ENCODE results near the gene AP4M1.

The AP4M1 gene

DNA sequence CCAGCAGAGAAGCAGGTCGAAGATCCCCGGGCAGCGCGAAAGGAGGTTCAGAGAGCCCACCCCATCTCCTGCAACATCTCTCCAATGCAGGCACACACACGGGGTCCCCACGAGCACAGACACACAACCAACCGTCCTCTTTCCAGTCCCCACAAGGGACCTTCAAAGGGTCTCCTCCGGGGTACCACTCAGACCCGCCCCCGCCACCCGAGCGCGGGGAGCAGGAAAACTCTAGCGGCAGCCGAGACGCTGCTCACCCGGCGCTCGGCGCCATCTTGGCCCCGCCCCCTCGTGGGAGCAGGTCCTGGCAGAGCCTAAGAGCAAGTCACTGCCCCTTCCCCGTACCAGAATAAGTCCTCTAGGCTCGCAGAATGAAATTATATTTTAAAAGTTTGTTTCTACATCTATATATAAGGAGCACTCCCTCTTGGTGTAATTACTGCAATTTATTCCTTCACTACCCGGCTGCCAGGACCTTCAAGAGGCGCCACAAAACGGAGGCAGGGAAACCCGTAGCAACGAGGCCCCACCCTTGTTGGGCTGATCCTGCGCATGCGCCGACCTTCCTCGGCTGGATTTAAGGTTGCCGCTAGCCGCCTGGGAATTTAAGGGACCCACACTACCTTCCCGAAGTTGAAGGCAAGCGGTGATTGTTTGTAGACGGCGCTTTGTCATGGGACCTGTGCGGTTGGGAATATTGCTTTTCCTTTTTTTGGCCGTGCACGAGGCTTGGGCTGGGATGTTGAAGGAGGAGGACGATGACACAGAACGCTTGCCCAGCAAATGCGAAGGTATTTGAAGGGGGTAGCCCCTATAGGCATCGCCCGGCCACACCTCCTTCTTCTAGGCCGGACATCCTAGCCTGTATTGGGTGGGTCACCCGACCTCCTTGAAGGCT, 17.9 kb downstream of the AP4M1 start, which contains the start of the genes CNPY4 and TAF6:
CNPY4 (plus strand) TSS at position 563 of the 898 bp plus-strand sequence; CDS start at position 674, 111 bp downstream.
TAF6 (minus strand) TSS at position 287 of the 898 bp plus-strand sequence. CDS start 5,149 bp downstream, outside the sequence.
- Histone ChIP-seq H3K4me3 (ENCODE audit: low read length) (peak within 1 kb of the TSS; percentile 74), H3K9me3 (ENCODE audit: control insufficient read depth, low read length) (no peaks in the 10 kb centered on the region), H3K9ac (ENCODE audit: low read length) (peak within 1 kb of the TSS; percentile 78), H3K27me3 (ENCODE audit: control insufficient read depth, insufficient read depth, low read length) (no peaks in the 10 kb centered on the region), H3K4me1 (ENCODE audit: control insufficient read depth, insufficient read depth, low read length) (peaks cover 19% of the 10 kb centered on the region), H3K36me3 (ENCODE audit: control insufficient read depth, insufficient read depth, low read length) (no peaks in the 10 kb centered on the region)

DNA sequence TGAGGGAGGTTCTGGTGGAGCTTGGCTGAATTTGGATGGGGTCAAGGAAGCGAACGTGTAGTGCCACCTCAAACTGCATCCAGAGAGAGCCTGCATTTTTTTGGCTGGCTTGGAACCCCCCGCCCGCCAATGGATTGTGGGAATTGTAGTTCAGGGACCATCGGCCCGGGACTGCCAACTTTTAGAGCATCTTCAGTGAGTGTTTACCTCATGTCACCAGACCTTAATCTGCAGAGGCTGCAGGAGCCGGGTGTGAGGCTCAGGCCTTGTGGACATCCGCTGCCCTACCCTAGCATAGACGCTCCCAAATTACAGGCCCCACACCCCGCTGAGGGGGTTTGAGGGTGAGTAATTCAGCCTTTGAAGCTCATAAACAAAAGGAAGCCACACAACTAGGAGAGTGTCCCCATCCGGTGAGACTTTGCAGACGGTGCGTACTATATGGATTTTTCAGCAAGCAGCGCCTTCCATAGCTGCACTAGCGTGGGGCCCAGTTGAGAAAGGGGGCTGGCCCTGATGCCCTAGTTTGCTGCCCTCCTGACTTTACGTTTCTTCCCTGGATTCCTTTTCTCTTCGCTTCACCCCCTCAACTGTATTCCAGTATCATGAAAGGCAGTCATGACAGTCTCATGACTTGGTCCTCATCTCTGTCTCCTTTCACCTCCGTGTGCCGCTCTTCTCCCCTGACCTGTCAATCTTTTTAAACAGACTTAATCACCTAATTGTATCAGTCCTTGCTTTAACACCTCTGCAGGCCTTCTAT, 18.7 kb downstream of the AP4M1 start:
- no peaks in the 10 kb centered on the region for H3K9me3 ChIP-seq (ENCODE audit: control insufficient read depth, low read length)
- no peaks in the 10 kb centered on the region for H3K36me3 ChIP-seq (ENCODE audit: control insufficient read depth, insufficient read depth, low read length)
- no peaks in the 10 kb centered on the region for H3K27me3 ChIP-seq (ENCODE audit: control insufficient read depth, insufficient read depth, low read length)
- H3K9ac ChIP-seq (ENCODE audit: low read length), result peak overlapping the region; percentile 78
- peak overlapping the region; percentile 74 for H3K4me3 ChIP-seq (ENCODE audit: low read length)
- H3K4me1 ChIP-seq (ENCODE audit: control insufficient read depth, insufficient read depth, low read length), result peaks cover 28% of the 10 kb centered on the region

DNA sequence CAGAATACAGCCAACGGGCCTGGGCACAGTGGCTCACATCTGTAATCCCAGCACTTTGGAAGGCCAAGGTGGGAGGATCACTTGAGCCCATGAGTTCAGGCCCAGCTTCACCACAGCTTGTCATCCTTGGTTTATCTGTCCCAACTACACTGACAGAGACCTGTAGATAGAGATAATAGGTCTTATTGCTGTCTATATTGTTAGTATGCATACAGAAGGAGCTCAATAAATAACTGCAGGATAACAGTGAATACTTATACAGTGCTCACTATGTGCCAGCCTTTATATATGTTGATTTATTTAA, 19.2 kb downstream of the AP4M1 start:
- Histone ChIP-seq H3K36me3 (ENCODE audit: control insufficient read depth, insufficient read depth, low read length) (no peaks in the 10 kb centered on the region), H3K9ac (ENCODE audit: low read length) (no peak overlapping the region), H3K9me3 (ENCODE audit: control insufficient read depth, low read length) (no peaks in the 10 kb centered on the region), H3K4me3 (ENCODE audit: low read length) (no peak overlapping the region), H3K4me1 (ENCODE audit: control insufficient read depth, insufficient read depth, low read length) (peaks cover 33% of the 10 kb centered on the region), H3K27me3 (ENCODE audit: control insufficient read depth, insufficient read depth, low read length) (no peaks in the 10 kb centered on the region)

DNA sequence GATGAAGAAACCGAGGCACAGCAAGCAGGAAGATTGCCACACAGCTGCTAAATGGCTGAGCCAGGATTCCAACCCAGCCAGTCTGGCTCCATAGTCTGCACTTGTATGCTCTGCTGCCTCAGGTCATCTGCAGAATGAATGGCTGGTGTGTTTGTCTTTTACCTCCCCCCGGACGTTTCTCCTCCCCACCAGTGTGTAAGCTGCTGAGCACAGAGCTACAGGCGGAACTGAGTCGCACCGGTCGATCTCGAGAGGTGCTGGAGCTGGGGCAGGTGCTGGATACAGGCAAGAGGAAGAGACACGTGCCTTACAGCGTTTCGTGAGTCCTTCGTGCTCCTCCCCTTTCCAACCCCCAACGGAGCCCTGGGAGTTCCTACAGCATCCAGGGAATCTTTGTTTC, 20.6 kb downstream of the AP4M1 start:
- Histone ChIP-seq H3K4me1 (ENCODE audit: control insufficient read depth, insufficient read depth, low read length) (peaks cover 41% of the 10 kb centered on the region), H3K36me3 (ENCODE audit: control insufficient read depth, insufficient read depth, low read length) (no peaks in the 10 kb centered on the region), H3K9ac (ENCODE audit: low read length) (no peak overlapping the region), H3K9me3 (ENCODE audit: control insufficient read depth, low read length) (no peaks in the 10 kb centered on the region), H3K4me3 (ENCODE audit: low read length) (no peak overlapping the region), H3K27me3 (ENCODE audit: control insufficient read depth, insufficient read depth, low read length) (no peaks in the 10 kb centered on the region)

DNA sequence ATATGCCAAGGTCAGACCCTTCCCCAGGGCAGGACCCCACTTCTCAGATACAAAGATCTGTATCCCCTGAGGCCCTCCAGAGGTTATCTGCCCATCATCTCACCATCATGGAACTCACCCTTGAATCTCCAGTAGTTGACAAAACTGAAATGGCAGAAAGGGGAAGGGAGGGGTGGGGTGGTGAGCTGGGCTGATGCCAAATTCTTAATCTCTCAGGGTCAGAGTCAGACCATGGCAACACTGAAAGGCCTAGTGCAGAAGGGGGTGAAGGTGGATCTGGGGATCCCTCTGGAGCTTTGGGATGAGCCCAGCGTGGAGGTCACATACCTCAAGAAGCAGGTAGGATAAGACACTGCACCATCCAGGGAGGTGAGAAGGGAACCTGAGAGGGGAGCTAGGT, 21.1 kb downstream of the AP4M1 start:
- Histone ChIP-seq H3K9ac (ENCODE audit: low read length) (no peak overlapping the region), H3K4me1 (ENCODE audit: control insufficient read depth, insufficient read depth, low read length) (peaks cover 41% of the 10 kb centered on the region)

DNA sequence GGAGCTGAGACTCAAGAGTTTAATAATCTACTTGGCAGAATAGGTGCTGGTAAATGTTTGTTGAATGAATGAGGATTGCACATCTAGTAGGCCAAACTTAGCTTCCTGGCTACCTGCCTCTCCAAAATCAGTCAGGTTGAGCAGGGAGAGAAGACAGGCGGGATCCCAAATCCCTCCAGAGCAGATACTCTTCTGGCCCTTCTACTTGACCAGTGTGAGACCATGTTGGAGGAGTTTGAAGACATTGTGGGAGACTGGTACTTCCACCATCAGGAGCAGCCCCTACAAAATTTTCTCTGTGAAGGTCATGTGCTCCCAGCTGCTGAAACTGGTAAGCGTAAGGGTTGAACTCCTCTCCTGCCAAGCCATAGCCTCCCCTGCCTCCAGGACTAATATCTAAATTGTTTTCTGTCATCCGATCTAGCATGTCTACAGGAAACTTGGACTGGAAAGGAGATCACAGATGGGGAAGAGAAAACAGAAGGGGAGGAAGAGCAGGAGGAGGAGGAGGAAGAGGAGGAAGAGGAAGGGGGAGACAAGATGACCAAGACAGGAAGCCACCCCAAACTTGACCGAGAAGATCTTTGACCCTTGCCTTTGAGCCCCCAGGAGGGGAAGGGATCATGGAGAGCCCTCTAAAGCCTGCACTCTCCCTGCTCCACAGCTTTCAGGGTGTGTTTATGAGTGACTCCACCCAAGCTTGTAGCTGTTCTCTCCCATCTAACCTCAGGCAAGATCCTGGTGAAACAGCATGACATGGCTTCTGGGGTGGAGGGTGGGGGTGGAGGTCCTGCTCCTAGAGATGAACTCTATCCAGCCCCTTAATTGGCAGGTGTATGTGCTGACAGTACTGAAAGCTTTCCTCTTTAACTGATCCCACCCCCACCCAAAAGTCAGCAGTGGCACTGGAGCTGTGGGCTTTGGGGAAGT, 23.1 kb downstream of the AP4M1 start:
- Histone ChIP-seq H3K9me3 (ENCODE audit: control insufficient read depth, low read length) (no peaks in the 10 kb centered on the region), H3K36me3 (ENCODE audit: control insufficient read depth, insufficient read depth, low read length) (no peaks in the 10 kb centered on the region), H3K4me3 (ENCODE audit: low read length) (no peak overlapping the region), H3K4me1 (ENCODE audit: control insufficient read depth, insufficient read depth, low read length) (peaks cover 44% of the 10 kb centered on the region), H3K9ac (ENCODE audit: low read length) (no peak overlapping the region), H3K27me3 (ENCODE audit: control insufficient read depth, insufficient read depth, low read length) (no peaks in the 10 kb centered on the region)

More for the DNA sequence above, 21.1 kb downstream of the AP4M1 start:
- Histone ChIP-seq H3K27me3 (ENCODE audit: control insufficient read depth, insufficient read depth, low read length) (no peaks in the 10 kb centered on the region), H3K36me3 (ENCODE audit: control insufficient read depth, insufficient read depth, low read length) (no peaks in the 10 kb centered on the region), H3K9me3 (ENCODE audit: control insufficient read depth, low read length) (no peaks in the 10 kb centered on the region), H3K4me3 (ENCODE audit: low read length) (no peak overlapping the region)

DNA sequence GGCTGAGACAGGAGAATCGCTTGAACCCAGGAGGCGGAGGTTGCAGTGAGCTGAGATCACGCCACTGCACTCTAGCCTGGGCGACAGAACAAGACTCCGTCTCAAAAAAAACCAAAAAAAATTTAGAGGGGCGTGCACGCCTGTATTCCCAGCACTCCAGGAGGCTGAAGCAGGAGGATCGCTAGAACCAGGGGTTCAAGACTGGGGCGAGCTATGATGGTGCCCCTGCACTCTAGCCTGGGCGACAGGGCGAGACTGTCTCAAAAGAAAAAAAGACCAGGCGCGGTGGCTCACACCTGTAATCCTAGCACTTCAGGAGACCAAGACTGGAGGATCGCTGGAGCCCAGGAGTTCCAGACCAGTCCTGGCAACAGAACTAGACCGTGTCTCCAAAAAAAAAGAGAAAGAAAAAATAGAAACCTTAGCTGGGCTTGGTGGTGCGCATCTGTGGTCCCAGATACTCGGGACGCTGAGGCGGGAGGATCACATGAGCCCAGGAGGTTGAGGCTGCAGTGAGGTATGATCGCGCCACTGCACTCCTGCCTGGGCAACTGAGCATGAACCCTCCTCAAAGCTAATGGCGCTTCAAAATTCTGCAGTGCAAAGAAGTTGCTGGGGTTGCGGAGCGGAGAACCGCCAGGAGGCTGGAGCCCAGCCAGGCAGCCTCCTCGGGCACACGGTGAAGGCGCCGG, 24.9 kb downstream of the AP4M1 start:
- Histone ChIP-seq H3K4me1 (ENCODE audit: control insufficient read depth, insufficient read depth, low read length) (peaks cover 44% of the 10 kb centered on the region), H3K27me3 (ENCODE audit: control insufficient read depth, insufficient read depth, low read length) (no peaks in the 10 kb centered on the region), H3K36me3 (ENCODE audit: control insufficient read depth, insufficient read depth, low read length) (no peaks in the 10 kb centered on the region), H3K9me3 (ENCODE audit: control insufficient read depth, low read length) (no peaks in the 10 kb centered on the region), H3K4me3 (ENCODE audit: low read length) (peak overlapping the region; percentile 91), H3K9ac (ENCODE audit: low read length) (peak overlapping the region; percentile 96)

DNA sequence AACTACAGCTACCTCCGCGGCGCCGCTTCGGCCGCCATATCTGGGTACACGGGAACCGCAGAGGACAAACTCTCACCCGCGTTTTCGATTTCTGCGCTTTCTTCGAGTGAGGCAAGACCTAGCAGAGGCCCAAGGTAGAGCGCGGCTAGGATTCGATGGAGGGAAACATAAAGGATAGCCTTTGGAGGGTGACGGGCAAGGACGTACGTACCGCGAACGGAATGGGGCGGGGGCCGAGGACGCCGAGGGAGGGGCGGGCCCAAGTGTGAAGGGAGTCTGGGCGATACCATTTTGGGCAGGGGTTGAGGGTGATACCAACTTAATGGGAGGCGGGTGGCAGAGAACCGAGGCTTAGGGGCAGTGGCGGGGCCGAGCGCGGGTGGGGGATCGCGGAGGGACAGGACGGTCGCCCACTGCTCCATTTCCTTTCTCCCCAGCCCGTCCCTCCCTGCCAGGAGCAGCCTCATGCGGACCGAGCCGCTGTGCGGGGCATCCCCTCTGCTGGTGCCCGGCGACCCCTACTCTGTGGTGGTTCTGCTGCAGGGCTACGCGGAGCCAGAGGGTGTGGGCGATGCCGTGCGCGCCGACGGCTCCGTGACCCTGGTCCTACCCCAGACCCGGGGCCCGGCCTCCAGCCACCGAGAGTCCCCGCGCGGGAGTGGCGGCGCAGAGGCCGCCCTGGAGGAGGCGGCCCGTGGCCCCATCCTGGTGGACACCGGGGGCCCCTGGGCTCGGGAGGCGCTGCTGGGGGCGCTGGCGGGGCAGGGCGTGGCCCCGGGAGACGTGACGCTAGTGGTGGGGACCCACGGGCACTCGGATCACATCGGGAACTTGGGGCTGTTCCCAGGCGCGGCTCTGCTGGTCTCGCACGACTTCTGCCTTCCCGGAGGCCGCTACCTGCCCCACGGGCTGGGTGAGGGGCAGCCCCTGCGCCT, 25.8 kb downstream of the AP4M1 start, which contains the start of gene MBLAC1:
MBLAC1 (plus strand) TSS at position 37 of the 935 bp plus-strand sequence; CDS start at position 466, 429 bp downstream.
- peak within 1 kb of the TSS; percentile 96 for H3K9ac ChIP-seq (ENCODE audit: low read length)
- no peaks in the 10 kb centered on the region for H3K9me3 ChIP-seq (ENCODE audit: control insufficient read depth, low read length)
- H3K4me1 ChIP-seq (ENCODE audit: control insufficient read depth, insufficient read depth, low read length), result peaks cover 41% of the 10 kb centered on the region
- peak within 1 kb of the TSS; percentile 91 for H3K4me3 ChIP-seq (ENCODE audit: low read length)
- no peaks in the 10 kb centered on the region for H3K27me3 ChIP-seq (ENCODE audit: control insufficient read depth, insufficient read depth, low read length)
- no peaks in the 10 kb centered on the region for H3K36me3 ChIP-seq (ENCODE audit: control insufficient read depth, insufficient read depth, low read length)

DNA sequence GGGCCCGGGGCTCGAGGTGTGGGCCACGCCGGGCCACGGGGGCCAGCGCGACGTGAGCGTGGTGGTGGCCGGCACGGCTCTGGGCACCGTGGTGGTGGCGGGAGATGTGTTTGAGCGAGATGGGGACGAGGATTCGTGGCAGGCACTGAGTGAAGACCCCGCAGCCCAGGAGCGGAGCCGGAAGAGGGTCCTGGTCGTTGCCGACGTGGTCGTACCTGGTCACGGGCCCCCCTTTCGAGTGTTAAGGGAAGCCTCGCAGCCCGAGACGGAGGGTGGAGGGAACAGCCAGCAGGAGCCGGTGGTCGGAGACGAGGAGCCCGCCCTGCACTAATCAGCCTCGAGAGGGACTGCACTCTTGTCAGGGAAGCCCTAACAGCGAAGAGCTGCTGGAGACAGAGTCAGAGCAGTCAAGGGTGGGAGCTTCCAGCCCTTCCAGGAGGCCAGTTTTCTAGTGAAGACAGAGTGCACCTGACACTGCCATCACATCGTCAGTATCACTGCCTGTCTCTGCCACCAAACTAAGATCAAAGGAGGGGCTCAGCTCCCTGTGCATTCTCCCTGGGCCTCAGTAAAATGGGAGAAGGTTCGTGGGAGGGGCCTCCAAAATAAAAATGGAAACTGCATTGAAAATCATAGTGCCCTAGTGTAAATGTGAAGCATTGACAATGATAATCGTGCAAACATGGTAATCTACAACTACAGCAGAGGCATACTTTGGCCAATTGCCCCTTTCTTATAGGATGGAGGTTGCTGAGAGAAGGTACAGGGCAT, 26.6 kb downstream of the AP4M1 start:
- H3K36me3 ChIP-seq (ENCODE audit: control insufficient read depth, insufficient read depth, low read length), result no peaks in the 10 kb centered on the region
- H3K4me3 ChIP-seq (ENCODE audit: low read length), result peak overlapping the region; percentile 91
- no peaks in the 10 kb centered on the region for H3K9me3 ChIP-seq (ENCODE audit: control insufficient read depth, low read length)
- H3K9ac ChIP-seq (ENCODE audit: low read length), result peak overlapping the region; percentile 96
- peaks cover 38% of the 10 kb centered on the region for H3K4me1 ChIP-seq (ENCODE audit: control insufficient read depth, insufficient read depth, low read length)
- H3K27me3 ChIP-seq (ENCODE audit: control insufficient read depth, insufficient read depth, low read length), result no peaks in the 10 kb centered on the region

DNA sequence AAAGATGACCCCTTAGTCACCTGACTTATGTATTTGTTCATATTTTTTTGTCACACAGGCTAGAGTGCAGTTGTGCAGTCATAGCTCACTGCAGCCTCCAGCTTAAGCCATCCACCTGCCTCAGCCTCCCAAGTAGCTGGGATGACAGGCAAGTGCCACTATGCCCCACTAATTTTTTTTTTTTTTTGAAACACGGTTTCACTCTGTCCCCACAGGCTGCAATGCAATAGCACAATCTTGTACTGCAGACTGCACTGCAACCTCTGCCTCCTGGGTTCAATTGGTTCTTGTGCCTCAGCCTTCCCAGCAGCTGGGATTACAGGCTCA, 27.2 kb downstream of the AP4M1 start:
- H3K9me3 ChIP-seq (ENCODE audit: control insufficient read depth, low read length), result no peaks in the 10 kb centered on the region
- no peak overlapping the region for H3K9ac ChIP-seq (ENCODE audit: low read length)
- peaks cover 38% of the 10 kb centered on the region for H3K4me1 ChIP-seq (ENCODE audit: control insufficient read depth, insufficient read depth, low read length)
- no peaks in the 10 kb centered on the region for H3K27me3 ChIP-seq (ENCODE audit: control insufficient read depth, insufficient read depth, low read length)
- no peaks in the 10 kb centered on the region for H3K36me3 ChIP-seq (ENCODE audit: control insufficient read depth, insufficient read depth, low read length)
- no peak overlapping the region for H3K4me3 ChIP-seq (ENCODE audit: low read length)
